PC-3 (cell line): ENCODE data around the gene TSPO. TPM values are rescaled to one million over a fixed set of nuclear protein-coding genes. Genes with fewer than 3 reads are reported as not detected.

Experiments used
- ATAC-seq: fragments of 200-7000 bp; cut with Tn5 transposase; 2 replicates; pipeline ENCODE4 v1.9.1; 2020; ENCODE audit warnings: mild to moderate bottlenecking, moderate library complexity
- BruUV-seq: library from RNA; stranded (reverse); fragments of 400-500 nt; replicated peaks from 2 replicates; lab custom pipeline; 2021; lab: Mats Ljungman, UMichigan
- CTCF ChIA-PET: fragments of 300-600 bp; sonication (Branson Sonifier 250); formaldehyde crosslinking; loops from one replicate; lab custom pipeline; 2022; ENCODE audit warnings: antibody characterized with exemption; lab: Charles Lee
- POLR2A ChIA-PET: fragments of 300-600 bp; sonication (Branson Sonifier 250); formaldehyde crosslinking; loops from one replicate; lab custom pipeline; 2022; ENCODE audit warnings: antibody characterized with exemption; ENCODE audit not compliant: unreplicated experiment; lab: Charles Lee
- DNase-seq: peaks from one replicate; pipeline ENCODE4 v3.0.0-alpha.2; 2015
- H2AFZ ChIP-seq: fragments of 300-600 bp; sonication (generic); 2 replicates; pipeline ENCODE4 v1.6.0; 2016; ENCODE audit warnings: antibody characterized with exemption, low read length
- H3F3A ChIP-seq: fragments of 300-600 bp; sonication (generic); one replicate; pipeline ENCODE4 v1.6.0; 2017; ENCODE audit warnings: antibody characterized with exemption, low read length, control low read depth, mild to moderate bottlenecking; ENCODE audit not compliant: unreplicated experiment
- H3K27ac ChIP-seq: fragments of 300-600 bp; sonication (generic); 2 replicates; pipeline ENCODE4 v1.5.1; 2016; ENCODE audit warnings: mild to moderate bottlenecking, low read length
- H3K27me3 ChIP-seq: fragments of 300-600 bp; sonication (generic); 2 replicates; pipeline ENCODE4 v1.6.1; 2016; ENCODE audit warnings: low read length, mixed read lengths
- H3K36me3 ChIP-seq: fragments of 300-600 bp; sonication (generic); 2 replicates; pipeline ENCODE4 v1.6.1; 2016; ENCODE audit warnings: low read depth, mixed run types, low read length, mixed read lengths
- H3K4me1 ChIP-seq: fragments of 300-600 bp; sonication (generic); 2 replicates; pipeline ENCODE4 v1.5.1; 2016; ENCODE audit warnings: low read length; ENCODE audit not compliant: insufficient read depth
- H3K4me2 ChIP-seq: fragments of 300-600 bp; sonication (generic); 2 replicates; pipeline ENCODE4 v1.6.0; 2016; ENCODE audit warnings: low read length
- H3K4me3 ChIP-seq: fragments of 300-600 bp; sonication (generic); 2 replicates; pipeline ENCODE4 v1.5.1; 2016; ENCODE audit warnings: mild to moderate bottlenecking, low read length, mixed read lengths
- H3K79me2 ChIP-seq: fragments of 300-600 bp; sonication (generic); 2 replicates; pipeline ENCODE4 v1.6.1; 2017; ENCODE audit warnings: low read length, mixed read lengths
- H3K9ac ChIP-seq: fragments of 300-600 bp; sonication (generic); 2 replicates; pipeline ENCODE4 v1.6.0; 2016; ENCODE audit warnings: mild to moderate bottlenecking, low read length
- H3K9me2 ChIP-seq: fragments of 300-600 bp; sonication (generic); replicated peaks from 2 replicates; pipeline ENCODE4 v1.6.1; 2016; ENCODE audit warnings: mixed run types, low read length, mixed read lengths
- H3K9me3 ChIP-seq: fragments of 300-600 bp; sonication (generic); 2 replicates; pipeline ENCODE4 v1.6.1; 2016; ENCODE audit warnings: low read length, mixed read lengths
- H4K20me1 ChIP-seq: fragments of 300-600 bp; sonication (generic); 2 replicates; pipeline ENCODE4 v1.6.1; 2016; ENCODE audit warnings: low read length, mixed read lengths
- CTCF ChIP-seq: fragments of 300-600 bp; sonication (generic); conservative IDR thresholded peaks from 2 replicates; pipeline ENCODE4 v1.5.1; 2017; ENCODE audit warnings: antibody characterized with exemption, low read depth, mild to moderate bottlenecking, low read length
- EZH2 ChIP-seq: fragments of 300-600 bp; sonication (generic); IDR thresholded peaks from one replicate; pipeline ENCODE4 v1.6.1; 2017; ENCODE audit warnings: antibody characterized with exemption, mild to moderate bottlenecking, low read length; ENCODE audit not compliant: unreplicated experiment
- EZH2phosphoT487 ChIP-seq: fragments of 300-600 bp; sonication (generic); IDR thresholded peaks from 2 replicates; pipeline ENCODE4 v1.6.1; 2018; ENCODE audit warnings: mild to moderate bottlenecking, antibody characterized with exemption, low read length, borderline replicate concordance
- intact Hi-C: fragments of 100-400 bp; cut with micrococcal nuclease; formaldehyde crosslinking; loops from 2 replicates; pipeline ENCODE4 v1.9.0; 2023
- total RNA-seq: library from RNA; depleted of rRNA; stranded (reverse); fragments of >200 nt; gene quantifications from 2 replicates; pipeline ENCODE4 v1.2.3, GENCODE V29; 2014

TSPO gene
- total RNA-seq, 1 experiment from 2014 or later: 349 TPM

- Histone ChIP-seq H3K27me3 (no peaks in the 10 kb centered on the region), H3K9ac (no peak overlapping the region), H3F3A (no peaks in the 10 kb centered on the region), H3K4me3 (no peak overlapping the region), H3K36me3 (no peaks in the 10 kb centered on the region; the same call in 1 of the 2 replicates), H3K4me2 (no peak overlapping the region), H3K9me3 (no peaks in the 10 kb centered on the region), H3K27ac (no peak overlapping the region), H3K9me2 (no peaks in the 10 kb centered on the region), H3K4me1 (peaks cover 9% of the 10 kb centered on the region; the same call in 1 of the 2 replicates), H4K20me1 (peaks cover 10% of the 10 kb centered on the region; the same call in 1 of the 2 replicates), H3K79me2 (peaks cover 50% of the 10 kb centered on the region), H2AFZ (no peak overlapping the region)
- no TSS peak for BruUV-seq
- ATAC-seq: no peak
- ChIA-PET POLR2A (no interaction called here), CTCF (no interaction called here)
- intact Hi-C loops: no loop called here
- no peak for TF ChIP-seq EZH2
- TF ChIP-seq EZH2phosphoT487: no peak
- no peak for TF ChIP-seq CTCF
- no peak for DNase-seq
Measured at GRCh38 chr22:43157874-43158546, 6.7 kb downstream of the TSPO start.

GRCh38 chr22:43158778-43159483 lies 7.6 kb downstream of the TSPO start:
- no peak overlapping the region for H3K4me3 ChIP-seq
- H3K9ac ChIP-seq: no peak overlapping the region
- H3K4me2 ChIP-seq: no peak overlapping the region
- no peak for DNase-seq
- ATAC-seq: no peak
- BruUV-seq: no TSS peak
- no peak overlapping the region for H3K27ac ChIP-seq
- POLR2A ChIA-PET: no interaction called here
- intact Hi-C loops: no loop called here
- H3K9me2 ChIP-seq: no peaks in the 10 kb centered on the region
- H3K4me1 ChIP-seq: peaks cover 7% of the 10 kb centered on the region; the same call in 1 of the 2 replicates
- no peak for TF ChIP-seq CTCF
- peaks cover 10% of the 10 kb centered on the region; the same call in 1 of the 2 replicates for H4K20me1 ChIP-seq
- H3F3A ChIP-seq: no peaks in the 10 kb centered on the region
- H2AFZ ChIP-seq: no peak overlapping the region
- peaks cover 42% of the 10 kb centered on the region for H3K79me2 ChIP-seq
- no peaks in the 10 kb centered on the region for H3K27me3 ChIP-seq
- CTCF ChIA-PET: no interaction called here
- H3K36me3 ChIP-seq: no peaks in the 10 kb centered on the region; the same call in 1 of the 2 replicates
- no peaks in the 10 kb centered on the region for H3K9me3 ChIP-seq
